ENCODE results near the gene SPRR1B. TPM values are rescaled to one million over a fixed set of nuclear protein-coding genes. Genes with fewer than 3 reads are reported as not detected.

SPRR1B gene
- total RNA-seq, 4 donors from 2014 or later = not detected

DNA sequence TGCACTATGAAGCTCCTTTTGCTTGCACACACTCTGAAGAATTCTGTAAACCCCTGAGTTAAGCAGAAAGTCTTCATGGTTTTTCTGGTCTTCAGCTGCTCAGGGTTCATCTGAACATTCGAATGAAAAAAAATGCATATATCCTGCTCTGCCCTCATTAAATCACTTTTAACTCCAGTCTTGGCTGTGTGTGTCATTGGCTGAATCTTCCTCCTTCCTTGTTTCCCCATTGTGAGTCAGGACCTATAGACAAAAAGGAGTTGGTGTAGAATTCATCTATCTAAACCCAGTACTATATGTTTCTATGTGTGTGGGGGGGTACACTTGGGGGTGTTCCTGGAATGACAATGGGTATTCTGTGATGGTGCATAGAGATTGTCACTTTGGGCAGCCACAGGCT, 6.6 kb upstream of the SPRR1B start:
- Histone ChIP-seq H3K4me1 (no peaks in the 10 kb centered on the region), H3K27me3 (no peaks in the 10 kb centered on the region), H3K36me3 (no peaks in the 10 kb centered on the region), H3K9me3 (no peaks in the 10 kb centered on the region), H3K27ac (no peak overlapping the region), H3K4me3 (no peak overlapping the region)
- TF ChIP-seq, protein P1, sequence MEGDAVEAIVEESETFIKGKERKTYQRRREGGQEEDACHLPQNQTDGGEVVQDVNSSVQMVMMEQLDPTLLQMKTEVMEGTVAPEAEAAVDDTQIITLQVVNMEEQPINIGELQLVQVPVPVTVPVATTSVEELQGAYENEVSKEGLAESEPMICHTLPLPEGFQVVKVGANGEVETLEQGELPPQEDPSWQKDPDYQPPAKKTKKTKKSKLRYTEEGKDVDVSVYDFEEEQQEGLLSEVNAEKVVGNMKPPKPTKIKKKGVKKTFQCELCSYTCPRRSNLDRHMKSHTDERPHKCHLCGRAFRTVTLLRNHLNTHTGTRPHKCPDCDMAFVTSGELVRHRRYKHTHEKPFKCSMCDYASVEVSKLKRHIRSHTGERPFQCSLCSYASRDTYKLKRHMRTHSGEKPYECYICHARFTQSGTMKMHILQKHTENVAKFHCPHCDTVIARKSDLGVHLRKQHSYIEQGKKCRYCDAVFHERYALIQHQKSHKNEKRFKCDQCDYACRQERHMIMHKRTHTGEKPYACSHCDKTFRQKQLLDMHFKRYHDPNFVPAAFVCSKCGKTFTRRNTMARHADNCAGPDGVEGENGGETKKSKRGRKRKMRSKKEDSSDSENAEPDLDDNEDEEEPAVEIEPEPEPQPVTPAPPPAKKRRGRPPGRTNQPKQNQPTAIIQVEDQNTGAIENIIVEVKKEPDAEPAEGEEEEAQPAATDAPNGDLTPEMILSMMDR (IDR thresholded peaks at IDR 0.05) = no peak
- no peak for TF ChIP-seq POLR2A (IDR thresholded peaks at IDR 0.05)
- intact Hi-C loops (cut with DNase I; ENCODE audit: low total_unique reads) = no loop called here
- no peak for DNase-seq

- Histone ChIP-seq H3K4me1 (no peaks in the 10 kb centered on the region), H3K4me3 (no peak overlapping the region), H3K9me3 (no peaks in the 10 kb centered on the region), H3K27ac (no peak overlapping the region), H3K36me3 (no peaks in the 10 kb centered on the region), H3K27me3 (no peaks in the 10 kb centered on the region)
- intact Hi-C loops (cut with DNase I; ENCODE audit: low total_unique reads) = no loop called here
- no peak for DNase-seq
- no peak for TF ChIP-seq POLR2A (IDR thresholded peaks at IDR 0.05)
These were observed 5.2 kb upstream of the SPRR1B start for GRCh38 chr1:153025797-153026196.

GRCh38 chr1:153028766-153029165, 2.2 kb upstream of the SPRR1B start:
- H3K27me3 ChIP-seq = no peaks in the 10 kb centered on the region
- no peak for DNase-seq
- no peaks in the 10 kb centered on the region for H3K9me3 ChIP-seq
- TF ChIP-seq POLR2A (IDR thresholded peaks at IDR 0.05) = no peak
- TF ChIP-seq, protein P1 (IDR thresholded peaks at IDR 0.05) = no peak
- no peak overlapping the region for H3K27ac ChIP-seq
- H3K36me3 ChIP-seq = no peaks in the 10 kb centered on the region
- no peak overlapping the region for H3K4me3 ChIP-seq
- no peaks in the 10 kb centered on the region for H3K4me1 ChIP-seq
- intact Hi-C loops (cut with DNase I; ENCODE audit: low total_unique reads) = no loop called here

DNA sequence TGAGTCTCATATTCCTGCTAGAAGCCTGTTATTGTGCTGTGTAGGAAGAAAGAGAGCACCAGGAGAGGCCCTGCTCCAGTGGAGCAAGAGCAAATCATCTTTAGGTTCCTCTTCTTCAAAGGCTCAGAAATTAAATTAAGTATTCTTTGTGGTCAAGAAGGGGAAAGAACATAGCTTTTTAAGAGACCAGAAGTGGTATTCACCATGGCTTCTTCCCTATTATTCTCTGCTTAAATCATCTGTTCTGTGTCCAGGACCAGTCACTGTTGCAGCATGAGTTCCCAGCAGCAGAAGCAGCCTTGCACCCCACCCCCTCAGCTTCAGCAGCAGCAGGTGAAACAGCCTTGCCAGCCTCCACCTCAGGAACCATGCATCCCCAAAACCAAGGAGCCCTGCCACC, 1.1 kb downstream of the SPRR1B start:
- Histone ChIP-seq H3K27me3 (no peaks in the 10 kb centered on the region), H3K9me3 (no peaks in the 10 kb centered on the region), H3K4me1 (no peaks in the 10 kb centered on the region), H3K27ac (no peak overlapping the region), H3K4me3 (no peak overlapping the region), H3K36me3 (no peaks in the 10 kb centered on the region)
- intact Hi-C loops (cut with DNase I; ENCODE audit: low total_unique reads) = no loop called here
- TF ChIP-seq, protein P1 (IDR thresholded peaks at IDR 0.05) = no peak
- TF ChIP-seq POLR2A (IDR thresholded peaks at IDR 0.05) = no peak
- DNase-seq = no peak

- no peak overlapping the region for H3K27ac ChIP-seq
- no peak for TF ChIP-seq POLR2A (IDR thresholded peaks at IDR 0.05)
- TF ChIP-seq, protein P1 (IDR thresholded peaks at IDR 0.05) = no peak
- no peak overlapping the region for H3K4me3 ChIP-seq
- no peaks in the 10 kb centered on the region for H3K4me1 ChIP-seq
- no peaks in the 10 kb centered on the region for H3K9me3 ChIP-seq
- intact Hi-C loops (cut with DNase I; ENCODE audit: low total_unique reads) = no loop called here
- H3K36me3 ChIP-seq = no peaks in the 10 kb centered on the region
- DNase-seq = no peak
- H3K27me3 ChIP-seq = no peaks in the 10 kb centered on the region
These were observed 1.8 kb downstream of the SPRR1B start for GRCh38 chr1:153032677-153033308.

DNA sequence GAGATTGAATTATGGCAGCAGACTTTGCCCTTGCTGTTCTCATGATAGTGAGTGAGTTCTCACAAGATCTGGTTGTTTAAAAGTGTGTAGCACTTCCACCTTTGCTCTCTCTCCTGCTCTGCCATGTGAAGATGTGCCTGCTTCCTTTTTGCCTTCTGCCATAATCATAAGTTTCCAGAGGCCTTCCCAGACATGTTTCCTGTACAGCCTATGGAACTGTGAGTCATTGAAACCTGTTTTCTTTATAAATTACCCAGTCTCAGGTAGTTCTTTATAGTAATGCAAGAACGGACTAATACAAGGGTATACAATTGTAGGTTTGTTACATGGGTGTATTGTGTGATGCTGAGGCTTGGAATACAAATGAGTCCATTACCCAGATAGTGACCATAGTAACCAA, 4.2 kb downstream of the SPRR1B start:
- Histone ChIP-seq H3K4me3 (no peak overlapping the region), H3K27ac (no peak overlapping the region), H3K36me3 (no peaks in the 10 kb centered on the region), H3K27me3 (no peaks in the 10 kb centered on the region), H3K4me1 (no peaks in the 10 kb centered on the region), H3K9me3 (no peaks in the 10 kb centered on the region)
- TF ChIP-seq, protein P1 (IDR thresholded peaks at IDR 0.05) = no peak
- no peak for TF ChIP-seq POLR2A (IDR thresholded peaks at IDR 0.05)
- DNase-seq = no peak
- intact Hi-C loops (cut with DNase I; ENCODE audit: low total_unique reads) = no loop called here
